Spleen (tissue), 7 donors: ENCODE results near the gene RNASE1.

Source experiments
- POLR2A ChIP-seq, 3 donors: fragments of 450-650 bp; IDR thresholded peaks; one replicate each; pipeline ENCODE4 v1.5.1; 2017; ENCODE audit warnings: antibody characterized with exemption in 3 of 3, mild to moderate bottlenecking in 1 of 3
- POLR2AphosphoS5 ChIP-seq, 3 donors: sonication (generic); formaldehyde crosslinking; IDR thresholded peaks; one replicate each; pipeline ENCODE4 v1.5.1; 2017; ENCODE audit warnings: antibody characterized with exemption in 3 of 3
- TF ChIP-seq, protein P1 (sequence below), 11 experiments: fragments of 200-600 bp in 7 of 11; fragments of 450-650 bp in 4 of 11; sonication (generic) in 4 of 11; IDR thresholded peaks in 8 of 11; conservative IDR thresholded peaks in 3 of 11; 1 replicate in 7 of 11; 2 replicates in 4 of 11; pipeline versions ENCODE4 v1.4.0 to v1.8.0; 2016 to 2021; ENCODE audit warnings: antibody characterized with exemption in 11 of 11, inconsistent platforms in 4 of 11, mild to moderate bottlenecking in 1 of 11
- donor health status: DM: no; HTN: no; CAD: no; lungs with moderate emphysema.
- donor health status: DM: no; HTN: no; CAD: no.
- donor health status: DM: no; HTN: no; CAD: no.

DNA sequence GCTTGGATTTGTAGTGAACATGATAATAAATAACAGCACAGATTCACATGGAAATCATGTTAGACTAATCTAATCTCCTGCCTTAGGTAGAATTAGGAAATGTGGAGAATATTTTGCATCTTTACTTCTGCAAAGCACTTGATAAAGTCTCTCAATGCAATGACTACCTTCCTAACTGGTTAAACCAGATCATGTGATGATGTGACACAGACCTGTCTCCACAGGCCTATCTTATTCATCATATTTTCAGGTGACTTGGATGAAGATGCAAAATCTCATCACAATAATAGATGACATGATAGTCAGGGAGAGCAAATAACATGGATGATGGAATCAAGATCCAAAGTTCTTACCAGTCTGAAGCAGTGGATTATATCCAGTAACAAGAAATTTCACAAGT, 38.5 kb upstream of the RNASE1 start:
- TF ChIP-seq, protein P1, sequence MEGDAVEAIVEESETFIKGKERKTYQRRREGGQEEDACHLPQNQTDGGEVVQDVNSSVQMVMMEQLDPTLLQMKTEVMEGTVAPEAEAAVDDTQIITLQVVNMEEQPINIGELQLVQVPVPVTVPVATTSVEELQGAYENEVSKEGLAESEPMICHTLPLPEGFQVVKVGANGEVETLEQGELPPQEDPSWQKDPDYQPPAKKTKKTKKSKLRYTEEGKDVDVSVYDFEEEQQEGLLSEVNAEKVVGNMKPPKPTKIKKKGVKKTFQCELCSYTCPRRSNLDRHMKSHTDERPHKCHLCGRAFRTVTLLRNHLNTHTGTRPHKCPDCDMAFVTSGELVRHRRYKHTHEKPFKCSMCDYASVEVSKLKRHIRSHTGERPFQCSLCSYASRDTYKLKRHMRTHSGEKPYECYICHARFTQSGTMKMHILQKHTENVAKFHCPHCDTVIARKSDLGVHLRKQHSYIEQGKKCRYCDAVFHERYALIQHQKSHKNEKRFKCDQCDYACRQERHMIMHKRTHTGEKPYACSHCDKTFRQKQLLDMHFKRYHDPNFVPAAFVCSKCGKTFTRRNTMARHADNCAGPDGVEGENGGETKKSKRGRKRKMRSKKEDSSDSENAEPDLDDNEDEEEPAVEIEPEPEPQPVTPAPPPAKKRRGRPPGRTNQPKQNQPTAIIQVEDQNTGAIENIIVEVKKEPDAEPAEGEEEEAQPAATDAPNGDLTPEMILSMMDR (IDR thresholded peaks at IDR 0.05 in 8 of 11, conservative IDR thresholded peaks at IDR 0.05 in 3 of 11): no peak
- TF ChIP-seq POLR2A (IDR thresholded peaks at IDR 0.05) (no peak), POLR2AphosphoS5 (IDR thresholded peaks at IDR 0.05) (no peak)
